ENCODE results near the gene SLC7A7.
A peak's percentile ranks its signal among the peaks of the same experiment; 100 is the strongest.
"Not testable (repeated sequence)": the region's sequence is repeated elsewhere in the genome, so short reads cannot be mapped to it uniquely, and the experiment has no call there.

The SLC7A7 gene

GRCh38 chr14:22781301-22781991 is 33.8 kb downstream of the SLC7A7 start:
- DNase-seq, result no peak

- no peak for DNase-seq
Observed at GRCh38 chr14:22780941-22781300, 34.3 kb downstream of the SLC7A7 start.

DNA sequence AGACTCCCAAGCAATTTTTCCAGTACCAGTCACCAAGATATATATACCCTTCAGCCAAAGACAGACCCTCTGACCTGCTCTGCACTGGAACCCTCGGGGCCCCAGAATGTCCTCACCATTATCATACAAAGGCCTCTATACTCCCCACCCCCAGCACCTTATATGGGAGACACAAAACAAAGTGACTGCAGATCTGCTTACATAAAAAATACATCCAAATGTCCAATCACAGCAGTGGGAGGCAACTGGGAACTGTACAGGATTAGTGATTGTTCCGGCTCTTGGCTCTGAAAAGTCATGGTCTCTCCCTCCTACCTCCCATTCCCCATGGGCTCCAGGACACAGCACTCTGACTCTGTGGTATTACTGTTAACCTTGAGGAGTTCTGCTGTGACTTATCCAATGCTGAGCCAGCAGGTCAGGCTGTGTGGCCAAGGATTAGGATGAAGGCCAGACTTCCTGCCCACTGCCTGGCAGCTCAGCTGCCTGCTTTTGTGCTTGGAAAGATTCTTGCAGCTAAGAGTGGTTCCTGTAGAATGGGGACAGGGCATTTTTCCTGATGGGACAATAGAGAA is 35.0 kb downstream of the SLC7A7 start:
- DNase-seq, result no peak

DNA sequence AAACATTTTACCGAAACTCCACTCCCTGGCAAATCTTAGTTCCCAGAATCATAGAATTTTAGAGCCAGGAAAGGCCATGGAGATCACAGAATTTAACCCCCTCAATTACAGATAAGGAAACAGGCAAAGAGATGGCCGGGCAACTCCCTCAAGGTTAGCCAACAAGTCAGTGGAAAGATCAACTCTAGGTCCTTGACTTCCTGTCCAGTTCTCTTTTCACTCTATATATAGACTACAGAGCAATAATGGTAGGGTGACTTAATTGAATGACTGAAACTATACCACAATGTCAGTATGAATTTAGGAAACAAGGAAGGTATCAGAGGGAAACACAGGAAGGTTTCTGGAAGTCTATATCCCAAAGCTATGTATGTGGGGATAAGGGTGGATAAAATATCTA is 37.2 kb downstream of the SLC7A7 start:
- DNase-seq, result peak; percentile 40

DNA sequence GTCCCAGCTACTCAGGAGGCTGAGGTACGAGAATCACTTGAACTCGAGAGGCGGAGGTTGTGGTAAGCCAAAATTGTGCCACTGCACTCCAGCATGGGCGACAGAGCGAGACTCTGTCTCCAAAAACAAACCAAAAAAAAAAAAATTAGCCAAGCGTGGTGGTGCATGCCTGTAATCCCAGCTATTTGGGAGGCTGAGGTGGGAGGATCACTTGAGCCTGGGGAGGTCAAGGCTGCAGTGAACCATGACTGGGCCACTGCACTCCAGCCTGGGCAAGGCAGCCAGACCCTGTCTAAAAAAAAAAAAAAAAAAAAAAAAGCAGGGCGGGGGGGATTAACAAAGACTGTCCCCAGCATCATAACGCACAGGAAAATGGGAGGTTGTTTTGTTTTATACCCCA is 38.4 kb downstream of the SLC7A7 start:
- not testable (repeated sequence) for DNase-seq

DNA sequence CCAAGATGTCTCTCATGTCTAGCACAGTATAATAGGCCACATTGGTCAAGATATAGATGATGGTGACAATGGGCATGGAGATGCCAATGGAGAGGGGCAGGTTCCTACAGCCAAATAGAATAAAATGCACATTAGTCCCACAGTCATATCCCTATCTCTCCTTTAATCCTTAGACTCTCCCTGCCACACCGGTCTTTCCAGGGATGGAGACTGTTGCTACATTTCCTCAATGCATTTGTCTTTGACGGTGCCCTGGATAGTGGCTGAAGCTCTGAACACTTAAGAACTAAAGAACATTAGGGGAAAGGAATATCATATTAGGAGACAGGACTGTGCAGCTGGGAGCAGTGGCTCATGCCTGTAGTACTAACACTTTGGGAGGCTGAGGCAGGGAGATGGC is 39.0 kb downstream of the SLC7A7 start:
- no peak for DNase-seq

- DNase-seq, result no peak
Observed at GRCh38 chr14:22774011-22774706, 41.1 kb downstream of the SLC7A7 start.

- DNase-seq, result no peak
Observed at GRCh38 chr14:22773162-22774010, 41.8 kb downstream of the SLC7A7 start.

GRCh38 chr14:22772725-22773124 is 42.5 kb downstream of the SLC7A7 start:
- no peak for DNase-seq

DNA sequence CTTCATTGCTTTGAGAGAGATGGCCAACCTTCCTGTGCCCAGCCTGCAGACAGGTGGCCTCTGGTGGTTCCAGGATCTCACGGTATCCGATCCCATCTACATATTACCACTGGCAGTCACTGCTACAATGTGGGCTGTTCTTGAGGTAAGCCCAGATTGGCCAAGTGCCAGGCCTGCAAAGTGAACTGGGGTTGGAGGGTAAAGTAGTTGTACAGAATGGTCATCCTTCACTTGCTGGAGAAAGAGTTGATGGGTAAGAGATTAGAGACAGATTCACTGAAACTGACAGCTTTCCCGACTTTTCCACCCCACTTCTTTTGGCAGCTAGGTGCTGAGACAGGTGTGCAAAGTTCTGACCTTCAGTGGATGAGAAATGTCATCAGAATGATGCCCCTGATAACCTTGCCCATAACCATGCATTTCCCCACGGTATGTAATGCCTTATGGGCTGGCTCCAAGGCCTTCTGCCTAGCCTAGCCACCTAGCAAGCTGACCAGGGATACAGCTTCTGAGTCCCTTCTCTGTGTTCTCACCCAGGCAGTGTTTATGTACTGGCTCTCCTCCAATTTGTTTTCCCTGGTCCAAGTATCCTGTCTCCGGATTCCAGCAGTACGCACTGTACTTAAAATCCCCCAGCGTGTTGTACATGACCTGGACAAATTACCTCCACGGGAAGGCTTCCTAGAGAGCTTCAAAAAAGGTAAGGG is 44.6 kb downstream of the SLC7A7 start:
- no peak for DNase-seq

GRCh38 chr14:22769369-22769768 is 45.9 kb downstream of the SLC7A7 start:
- peak; percentile 63 for DNase-seq

DNA sequence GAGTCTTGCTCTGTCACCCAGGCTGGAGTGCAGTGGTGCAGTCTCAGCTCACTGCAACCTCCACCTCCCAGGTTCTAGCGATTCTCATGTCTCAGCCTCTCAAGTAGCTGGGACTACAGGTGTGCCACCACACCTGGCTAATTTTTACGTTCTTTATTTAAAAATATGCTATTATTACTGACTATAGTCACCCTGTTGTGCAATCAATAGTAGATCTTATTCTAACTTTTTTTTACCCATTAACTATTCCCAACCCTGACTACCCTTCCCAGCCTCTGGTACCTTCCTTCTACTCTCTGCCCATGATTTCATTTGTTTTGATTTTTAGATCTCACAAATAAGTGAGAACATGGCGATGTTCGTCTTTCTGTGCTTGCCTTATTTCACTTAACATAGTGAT is 46.3 kb downstream of the SLC7A7 start:
- no peak for DNase-seq

GRCh38 chr14:22767323-22767589 is 48.0 kb downstream of the SLC7A7 start:
- no peak for DNase-seq

DNA sequence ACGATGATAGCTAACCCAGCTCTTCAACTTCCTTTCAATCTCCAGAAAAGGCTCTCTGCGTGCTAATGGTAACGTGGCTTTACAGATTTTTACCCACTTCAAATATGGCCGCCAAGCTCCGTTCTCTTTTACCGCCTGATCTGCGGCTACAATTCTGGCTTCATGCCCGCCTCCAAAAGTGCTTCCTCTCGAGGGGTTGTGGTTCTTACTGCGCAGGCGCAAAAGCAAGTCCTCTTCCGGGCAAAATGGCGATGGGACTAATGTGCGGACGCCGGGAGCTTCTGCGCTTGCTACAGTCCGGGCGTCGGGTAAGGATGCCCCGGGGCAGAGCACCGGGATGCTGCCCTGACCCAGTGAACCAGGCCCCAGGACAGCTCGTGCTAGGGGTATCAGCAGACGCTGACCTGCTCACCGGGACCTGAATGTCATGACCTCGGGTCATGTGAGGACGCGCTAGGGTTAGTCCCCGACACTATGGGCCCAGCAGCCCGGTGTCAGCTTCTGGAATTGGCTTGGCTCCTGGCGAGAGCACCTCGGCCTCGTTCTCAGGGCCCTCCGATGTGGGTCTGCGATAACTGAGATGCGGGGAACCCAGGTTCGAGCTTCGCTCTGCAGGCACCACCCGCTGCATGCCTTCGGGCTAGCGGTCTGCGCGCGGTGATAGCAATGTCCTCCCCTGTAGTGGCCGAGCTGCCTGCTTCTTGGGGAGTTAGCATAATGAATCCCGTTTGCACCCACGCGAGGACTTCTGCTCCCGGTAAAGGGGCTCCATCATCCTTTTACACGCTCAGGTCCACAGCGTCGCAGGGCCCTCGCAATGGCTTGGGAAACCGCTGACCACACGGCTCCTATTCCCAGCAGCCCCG is 48.5 kb downstream of the SLC7A7 start, which contains the start of gene OXA1L:
Gene OXA1L, plus strand, starts transcription at position 232 of the 866 bp plus-strand sequence. Its CDS starts 14 bp downstream, at position 246.
- DNase-seq, result peak; percentile 98

GRCh38 chr14:22764382-22764781 is 50.9 kb downstream of the SLC7A7 start:
- DNase-seq, result no peak

DNA sequence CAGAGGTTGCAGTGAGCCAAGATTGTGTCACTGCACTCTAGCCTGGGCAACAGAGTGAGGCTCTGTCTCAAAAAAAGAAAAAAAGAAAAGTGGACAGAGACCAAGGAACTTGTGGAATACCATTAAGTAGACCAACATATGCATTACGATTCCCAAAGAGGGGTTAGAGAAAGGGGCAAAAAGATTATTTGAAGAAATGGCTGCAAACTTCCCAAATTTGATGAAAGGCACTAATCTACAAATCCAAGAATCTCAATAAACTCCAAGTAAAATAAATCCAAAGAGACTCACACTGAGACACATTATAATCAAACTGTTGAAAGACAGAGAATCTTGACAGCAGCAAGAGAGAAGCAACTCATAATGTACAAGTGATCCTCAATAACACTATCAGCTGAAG is 53.5 kb downstream of the SLC7A7 start:
- no peak for DNase-seq

GRCh38 chr14:22757972-22758650 is 57.1 kb downstream of the SLC7A7 start:
- not testable (repeated sequence) for DNase-seq

DNA sequence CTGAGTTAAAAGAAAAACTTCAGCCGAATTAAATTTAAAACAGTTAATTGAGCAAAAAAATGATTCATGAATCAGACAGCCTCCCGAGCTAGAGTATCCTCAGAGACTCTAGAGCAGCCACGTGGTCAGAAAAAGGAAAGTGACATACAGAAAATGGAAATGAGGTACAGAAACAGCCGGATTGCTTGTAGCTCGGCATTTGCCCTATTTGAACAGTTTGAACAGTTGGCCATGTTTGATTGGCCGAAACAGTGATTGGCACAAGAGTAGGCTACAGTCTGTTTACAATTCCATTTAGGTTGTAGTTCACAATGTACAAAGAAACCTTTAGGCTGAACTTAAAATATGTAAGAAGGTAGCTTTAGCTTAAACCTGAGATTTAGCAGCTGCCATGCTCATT is 61.6 kb downstream of the SLC7A7 start:
- DNase-seq, result peak; percentile 65

GRCh38 chr14:22752422-22752821 is 62.8 kb downstream of the SLC7A7 start:
- DNase-seq, result no peak

DNA sequence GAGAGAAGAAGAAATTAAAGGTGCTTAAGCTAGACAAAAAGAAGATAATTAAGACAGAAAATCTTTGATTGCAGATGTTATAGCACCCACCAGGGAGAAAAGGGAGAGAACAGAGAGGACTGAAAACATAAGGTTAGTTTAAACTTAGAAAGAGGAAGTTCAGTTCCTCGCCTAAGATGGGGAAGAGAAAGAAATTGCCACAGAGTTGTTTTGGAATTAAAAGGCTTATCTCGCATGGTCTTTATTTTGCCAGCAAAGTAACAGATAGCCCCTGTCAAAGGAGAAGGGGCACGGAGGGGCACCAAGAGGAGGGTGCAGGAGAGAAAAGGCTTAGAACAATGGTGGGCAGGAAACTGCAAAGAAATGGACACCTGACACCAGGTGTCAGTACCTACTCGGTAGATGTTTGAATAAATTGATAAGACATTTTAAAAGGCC is 66.6 kb downstream of the SLC7A7 start:
- DNase-seq, result peak; percentile 34

- peak; percentile 35 for DNase-seq
Observed at GRCh38 chr14:22748206-22748605, 67.0 kb downstream of the SLC7A7 start.

All from suppressor macrophage treated with lipopolysaccharide for 4 hours (primary cell).